HG03097 (cell line): Measurements from ENCODE around the gene HNF1B.

Experiments used
- ATAC-seq: cut with Tn5 transposase; IDR thresholded peaks from one replicate; pipeline ENCODE4 v1.9.1; 2021; ENCODE audit not compliant: unreplicated experiment, low FRiP score

Gene HNF1B

GRCh38 chr17:37737971-37738370 lies 6.9 kb downstream of the HNF1B start:
- ATAC-seq, result no peak

GRCh38 chr17:37737081-37737480 lies 7.8 kb downstream of the HNF1B start:
- ATAC-seq, result no peak

- ATAC-seq, result no peak
These were observed 8.4 kb downstream of the HNF1B start for GRCh38 chr17:37736428-37736827.

- no peak for ATAC-seq
These were observed 9.7 kb downstream of the HNF1B start for GRCh38 chr17:37735165-37735564.

GRCh38 chr17:37732316-37732715 lies 12.5 kb downstream of the HNF1B start:
- no peak for ATAC-seq

GRCh38 chr17:37731056-37731455 lies 13.8 kb downstream of the HNF1B start:
- no peak for ATAC-seq

- ATAC-seq, result no peak
These were observed 15.0 kb downstream of the HNF1B start for GRCh38 chr17:37729905-37730304.

GRCh38 chr17:37726891-37727675 lies 17.8 kb downstream of the HNF1B start:
- no peak for ATAC-seq

- ATAC-seq, result no peak
These were observed 18.6 kb downstream of the HNF1B start for GRCh38 chr17:37726248-37726647.

GRCh38 chr17:37725601-37726146 lies 19.2 kb downstream of the HNF1B start:
- ATAC-seq, result no peak

- ATAC-seq, result no peak
These were observed 19.8 kb downstream of the HNF1B start for GRCh38 chr17:37725021-37725595.

- ATAC-seq, result no peak
These were observed 23.9 kb downstream of the HNF1B start for GRCh38 chr17:37720989-37721388.

- no peak for ATAC-seq
These were observed 25.0 kb downstream of the HNF1B start for GRCh38 chr17:37719866-37720265.

GRCh38 chr17:37718324-37719048 lies 26.4 kb downstream of the HNF1B start:
- ATAC-seq, result no peak

GRCh38 chr17:37717627-37718323 lies 27.1 kb downstream of the HNF1B start:
- no peak for ATAC-seq

GRCh38 chr17:37714897-37715296 lies 30.0 kb downstream of the HNF1B start:
- no peak for ATAC-seq

GRCh38 chr17:37713624-37714023 lies 31.2 kb downstream of the HNF1B start:
- ATAC-seq, result no peak

GRCh38 chr17:37713028-37713431 lies 31.8 kb downstream of the HNF1B start:
- ATAC-seq, result no peak

- ATAC-seq, result no peak
These were observed 33.7 kb downstream of the HNF1B start for GRCh38 chr17:37711113-37711512.

GRCh38 chr17:37710344-37710886 lies 34.4 kb downstream of the HNF1B start:
- ATAC-seq, result no peak
